Measurements from ENCODE around the gene KIAA0040. TPM values are rescaled to one million over a fixed set of nuclear protein-coding genes. Genes with fewer than 3 reads are reported as not detected.
"Not testable (repeated sequence)": the region's sequence is repeated elsewhere in the genome, so short reads cannot be mapped to it uniquely, and the experiment has no call there.

Gene KIAA0040
- total RNA-seq, 1 donor from 2014 or later, result 44.8 TPM

GRCh38 chr1:175116210-175116798, 76.3 kb downstream of the KIAA0040 start:
- no peaks in the 10 kb centered on the region for H3K27me3 ChIP-seq
- no peaks in the 10 kb centered on the region for H3K4me1 ChIP-seq
- intact Hi-C loops (cut with DNase I), result no loop called here
- H3K27ac ChIP-seq, result no peak overlapping the region
- DNase-seq (no peak), ATAC-seq (no peak)
- H3K4me3 ChIP-seq, result no peak overlapping the region
- peaks cover 10% of the 10 kb centered on the region for H3K9me3 ChIP-seq
- H3K36me3 ChIP-seq, result no peaks in the 10 kb centered on the region
- TF ChIP-seq, protein P1, sequence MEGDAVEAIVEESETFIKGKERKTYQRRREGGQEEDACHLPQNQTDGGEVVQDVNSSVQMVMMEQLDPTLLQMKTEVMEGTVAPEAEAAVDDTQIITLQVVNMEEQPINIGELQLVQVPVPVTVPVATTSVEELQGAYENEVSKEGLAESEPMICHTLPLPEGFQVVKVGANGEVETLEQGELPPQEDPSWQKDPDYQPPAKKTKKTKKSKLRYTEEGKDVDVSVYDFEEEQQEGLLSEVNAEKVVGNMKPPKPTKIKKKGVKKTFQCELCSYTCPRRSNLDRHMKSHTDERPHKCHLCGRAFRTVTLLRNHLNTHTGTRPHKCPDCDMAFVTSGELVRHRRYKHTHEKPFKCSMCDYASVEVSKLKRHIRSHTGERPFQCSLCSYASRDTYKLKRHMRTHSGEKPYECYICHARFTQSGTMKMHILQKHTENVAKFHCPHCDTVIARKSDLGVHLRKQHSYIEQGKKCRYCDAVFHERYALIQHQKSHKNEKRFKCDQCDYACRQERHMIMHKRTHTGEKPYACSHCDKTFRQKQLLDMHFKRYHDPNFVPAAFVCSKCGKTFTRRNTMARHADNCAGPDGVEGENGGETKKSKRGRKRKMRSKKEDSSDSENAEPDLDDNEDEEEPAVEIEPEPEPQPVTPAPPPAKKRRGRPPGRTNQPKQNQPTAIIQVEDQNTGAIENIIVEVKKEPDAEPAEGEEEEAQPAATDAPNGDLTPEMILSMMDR (IDR thresholded peaks at IDR 0.05), result no peak

- Histone ChIP-seq H3K27me3 (no peaks in the 10 kb centered on the region), H3K4me1 (no peaks in the 10 kb centered on the region), H3K9me3 (peaks cover 10% of the 10 kb centered on the region), H3K4me3 (no peak overlapping the region), H3K36me3 (no peaks in the 10 kb centered on the region), H3K27ac (no peak overlapping the region)
- ATAC-seq (no peak), DNase-seq (no peak)
- intact Hi-C loops (cut with DNase I), result no loop called here
- TF ChIP-seq, protein P1 (IDR thresholded peaks at IDR 0.05), result no peak
Measured at GRCh38 chr1:175114996-175115395, 77.6 kb downstream of the KIAA0040 start.

GRCh38 chr1:175108331-175108820, 84.2 kb downstream of the KIAA0040 start:
- H3K27ac ChIP-seq; H3K4me3 ChIP-seq; intact Hi-C loops (cut with DNase I); H3K9me3 ChIP-seq; DNase-seq; H3K27me3 ChIP-seq; H3K36me3 ChIP-seq; ATAC-seq; H3K4me1 ChIP-seq: not testable (repeated sequence)

Other genes starting within 250 kb of the KIAA0040 start
- gene CACYBP, start 192.8 kb downstream of the KIAA0040 start, total RNA-seq, result 70.2 TPM
- 28.1 TPM for gene MRPS14, start 169.4 kb downstream of the KIAA0040 start, total RNA-seq
- gene TNN, start 124.9 kb downstream of the KIAA0040 start, total RNA-seq, result not detected